ENCODE results near the gene TPCN1. TPM values are rescaled to one million over a fixed set of nuclear protein-coding genes. Genes with fewer than 3 reads are reported as not detected.

TPCN1 gene
- total RNA-seq, 1 experiment from 2014 or later = 29.7 TPM

- TF ChIP-seq CTCF (IDR thresholded peaks at IDR 0.05 in 2 of 3, conservative IDR thresholded peaks at IDR 0.05 in 1 of 3; ENCODE audit: borderline replicate concordance in 1 of 3, insufficient read depth in 1 of 3, low read depth in 2 of 3, low read length in 2 of 3) (no peak), ZBTB33 (IDR thresholded peaks at IDR 0.05; ENCODE audit: extremely low read depth, insufficient replicate concordance, low read length) (no peak), POLR2A (IDR thresholded peaks at IDR 0.05; ENCODE audit: borderline replicate concordance, extremely low read depth, insufficient read depth, insufficient read length) (no peak), SIN3A (IDR thresholded peaks at IDR 0.05; ENCODE audit: low read depth) (no peak), EGR1 (IDR thresholded peaks at IDR 0.05; ENCODE audit: low read depth) (no peak), SP1 (IDR thresholded peaks at IDR 0.05; ENCODE audit: low read depth) (no peak), YY1 (IDR thresholded peaks at IDR 0.05; ENCODE audit: extremely low read depth, insufficient replicate concordance, low read depth, low read length) (no peak), CEBPB (IDR thresholded peaks at IDR 0.05; ENCODE audit: low read depth) (no peak)
These were observed 7.2 kb downstream of the TPCN1 start (continued) for GRCh38 chr12:113228394-113229028.

Measured in HCT116 (cell line).